Suprapubic skin (tissue), 4 donors: ENCODE results near the gene MDK. TPM values are rescaled to one million over a fixed set of nuclear protein-coding genes. Genes with fewer than 3 reads are reported as not detected.
A peak's percentile ranks its signal among the peaks of the same experiment; 100 is the strongest.

ENCODE experiments used
- DNase-seq, 2 donors: peaks; one replicate each; pipeline ENCODE4 v3.0.0-alpha.2; 2019; ENCODE audit warnings: low spot score in 2 of 2
- H3K27ac ChIP-seq: fragments of 200-600 bp; sonication (generic); one replicate; pipeline ENCODE4 v1.5.1; 2019
- H3K27me3 ChIP-seq: fragments of 200-600 bp; sonication (generic); one replicate; pipeline ENCODE4 v1.5.1; 2019
- H3K36me3 ChIP-seq: fragments of 200-600 bp; sonication (generic); one replicate; pipeline ENCODE4 v1.5.1; 2019
- H3K4me1 ChIP-seq: fragments of 200-600 bp; sonication (generic); one replicate; pipeline ENCODE4 v1.5.1; 2019
- H3K4me3 ChIP-seq: fragments of 200-600 bp; sonication (generic); one replicate; pipeline ENCODE4 v1.5.1; 2019; ENCODE audit warnings: mild to moderate bottlenecking
- H3K9me3 ChIP-seq: fragments of 200-600 bp; sonication (generic); one replicate; pipeline ENCODE4 v1.5.1; 2019
- EP300 ChIP-seq: sonication (generic); formaldehyde crosslinking; IDR thresholded peaks from one replicate; pipeline ENCODE4 v1.6.1; 2017; ENCODE audit warnings: antibody characterized with exemption
- POLR2A ChIP-seq, 2 donors: fragments of 450-650 bp; IDR thresholded peaks; one replicate each; pipeline ENCODE4 v1.6.1; 2017; ENCODE audit warnings: antibody characterized with exemption in 2 of 2, mild to moderate bottlenecking in 2 of 2, moderate library complexity in 2 of 2
- POLR2AphosphoS5 ChIP-seq, 3 donors: sonication (generic); formaldehyde crosslinking; IDR thresholded peaks; one replicate each; pipeline ENCODE4 v1.6.1; 2017; ENCODE audit warnings: antibody characterized with exemption in 3 of 3
- WGBS: methylation state at CpG from one replicate; pipeline ENCODE4 v1.1.5; 2018; 5-methylcytosine and 5-hydroxymethylcytosine counted together
- total RNA-seq, 4 donors: library from RNA; depleted of rRNA; stranded (reverse); fragments of >200 nt; gene quantifications; one replicate each; pipeline ENCODE4 v1.1.0, GENCODE V29; 2016
- TF ChIP-seq, protein P1 (sequence below), 2 donors: fragments of 200-600 bp in 1 of 2; fragments of 450-650 bp in 1 of 2; sonication (generic) in 1 of 2; IDR thresholded peaks; one replicate each; pipeline ENCODE4 v1.5.1; 2016 to 2019; ENCODE audit warnings: antibody characterized with exemption in 2 of 2, mild to moderate bottlenecking in 1 of 2, moderate library complexity in 1 of 2

The MDK gene
- total RNA-seq, 4 donors from 2014 or later, result 9.1 to 22.6 (median 13.9) TPM

DNA sequence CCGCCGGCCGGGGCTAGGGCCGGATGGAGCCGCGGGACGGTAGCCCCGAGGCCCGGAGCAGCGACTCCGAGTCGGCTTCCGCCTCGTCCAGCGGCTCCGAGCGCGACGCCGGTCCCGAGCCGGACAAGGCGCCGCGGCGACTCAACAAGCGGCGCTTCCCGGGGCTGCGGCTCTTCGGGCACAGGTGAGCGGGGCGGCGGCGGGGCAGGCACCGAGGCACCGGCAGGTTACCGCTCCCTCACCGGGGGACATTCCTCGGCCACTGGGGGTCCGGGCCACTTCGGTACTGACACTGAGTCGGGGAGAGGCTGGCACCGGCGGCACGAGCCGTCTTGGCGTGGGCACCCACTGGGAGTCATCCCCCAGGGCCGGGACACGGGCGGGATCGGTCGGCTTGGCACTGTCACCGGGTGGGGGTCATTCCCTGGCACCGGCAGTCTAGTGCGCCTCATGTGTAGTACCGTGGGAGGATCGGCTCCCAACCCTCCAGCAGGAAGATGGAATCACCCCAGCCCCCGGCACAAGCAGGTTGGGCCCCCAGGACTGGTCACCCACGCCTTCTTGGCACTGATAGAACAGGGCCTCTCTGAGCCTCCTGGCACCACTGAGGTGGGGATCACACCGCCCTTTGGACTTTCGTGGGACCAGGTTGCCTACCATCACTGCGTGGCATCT is 33.7 kb upstream of the MDK start:
- WGBS, result 22% methylated on average over 24 of the region's 63 CpGs
- TF ChIP-seq, protein P1, sequence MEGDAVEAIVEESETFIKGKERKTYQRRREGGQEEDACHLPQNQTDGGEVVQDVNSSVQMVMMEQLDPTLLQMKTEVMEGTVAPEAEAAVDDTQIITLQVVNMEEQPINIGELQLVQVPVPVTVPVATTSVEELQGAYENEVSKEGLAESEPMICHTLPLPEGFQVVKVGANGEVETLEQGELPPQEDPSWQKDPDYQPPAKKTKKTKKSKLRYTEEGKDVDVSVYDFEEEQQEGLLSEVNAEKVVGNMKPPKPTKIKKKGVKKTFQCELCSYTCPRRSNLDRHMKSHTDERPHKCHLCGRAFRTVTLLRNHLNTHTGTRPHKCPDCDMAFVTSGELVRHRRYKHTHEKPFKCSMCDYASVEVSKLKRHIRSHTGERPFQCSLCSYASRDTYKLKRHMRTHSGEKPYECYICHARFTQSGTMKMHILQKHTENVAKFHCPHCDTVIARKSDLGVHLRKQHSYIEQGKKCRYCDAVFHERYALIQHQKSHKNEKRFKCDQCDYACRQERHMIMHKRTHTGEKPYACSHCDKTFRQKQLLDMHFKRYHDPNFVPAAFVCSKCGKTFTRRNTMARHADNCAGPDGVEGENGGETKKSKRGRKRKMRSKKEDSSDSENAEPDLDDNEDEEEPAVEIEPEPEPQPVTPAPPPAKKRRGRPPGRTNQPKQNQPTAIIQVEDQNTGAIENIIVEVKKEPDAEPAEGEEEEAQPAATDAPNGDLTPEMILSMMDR (IDR thresholded peaks at IDR 0.05), result no peak
- no peak for TF ChIP-seq EP300
- no peak for TF ChIP-seq POLR2AphosphoS5 (IDR thresholded peaks at IDR 0.05)
- no peak for TF ChIP-seq POLR2A (IDR thresholded peaks at IDR 0.05)
- H3K9me3 ChIP-seq, result no peaks in the 10 kb centered on the region
- H3K4me3 ChIP-seq, result peak overlapping the region; percentile 94
- no peaks in the 10 kb centered on the region for H3K36me3 ChIP-seq
- DNase-seq, result peak in 1 of 2 donors; percentile 82
- peak overlapping the region; percentile 79 for H3K27ac ChIP-seq
- no peaks in the 10 kb centered on the region for H3K27me3 ChIP-seq
- H3K4me1 ChIP-seq, result peaks cover 77% of the 10 kb centered on the region

DNA sequence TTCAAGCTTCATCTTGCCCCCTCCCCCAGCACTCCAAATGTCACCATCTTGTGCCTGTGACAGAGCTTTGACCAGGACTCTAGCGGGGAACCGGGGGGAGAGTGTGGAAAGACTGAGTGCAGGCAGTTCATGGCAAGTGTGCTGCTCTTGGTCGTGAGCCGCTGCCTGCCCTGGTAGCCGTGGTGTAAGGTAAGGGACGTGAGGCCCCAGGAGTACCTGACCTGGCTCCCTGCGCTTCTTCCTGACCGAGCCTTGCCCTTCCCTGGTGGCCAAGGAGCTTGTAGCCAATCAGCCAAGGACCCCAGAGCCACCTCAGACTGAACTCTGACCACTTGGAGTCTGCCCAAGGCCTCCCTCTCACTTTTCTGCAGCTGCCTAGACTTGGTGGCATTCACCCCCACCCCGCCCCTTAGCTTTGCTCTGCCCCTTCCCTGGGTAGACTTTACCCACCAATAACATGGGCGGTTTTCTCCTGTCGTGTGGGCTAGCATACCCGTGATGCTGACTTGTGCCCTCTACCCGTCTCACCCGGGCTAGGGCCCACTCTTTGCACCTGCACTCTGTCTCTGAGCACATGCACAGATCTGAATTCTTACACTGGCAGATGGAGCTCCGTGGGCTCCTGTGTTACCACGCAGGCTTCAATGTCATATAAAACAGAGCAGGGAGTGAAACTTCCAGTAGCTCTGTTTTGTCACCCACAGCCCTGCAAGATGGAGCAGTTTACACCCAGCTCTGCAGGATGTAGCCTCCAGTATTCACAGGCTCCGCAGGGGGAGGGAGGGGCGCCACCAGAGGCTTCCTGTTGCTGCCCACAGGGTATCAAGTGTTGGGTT is 32.7 kb upstream of the MDK start:
- peaks cover 87% of the 10 kb centered on the region for H3K4me1 ChIP-seq
- H3K27me3 ChIP-seq, result no peaks in the 10 kb centered on the region
- H3K4me3 ChIP-seq, result peak overlapping the region; percentile 94
- H3K9me3 ChIP-seq, result no peaks in the 10 kb centered on the region
- H3K27ac ChIP-seq, result peak overlapping the region; percentile 34
- H3K36me3 ChIP-seq, result no peaks in the 10 kb centered on the region
- TF ChIP-seq POLR2A (IDR thresholded peaks at IDR 0.05), result no peak
- TF ChIP-seq POLR2AphosphoS5 (IDR thresholded peaks at IDR 0.05), result no peak
- no peak for TF ChIP-seq EP300
- WGBS, result 67% methylated on average over 8 of the region's 18 CpGs
- no peak for DNase-seq

DNA sequence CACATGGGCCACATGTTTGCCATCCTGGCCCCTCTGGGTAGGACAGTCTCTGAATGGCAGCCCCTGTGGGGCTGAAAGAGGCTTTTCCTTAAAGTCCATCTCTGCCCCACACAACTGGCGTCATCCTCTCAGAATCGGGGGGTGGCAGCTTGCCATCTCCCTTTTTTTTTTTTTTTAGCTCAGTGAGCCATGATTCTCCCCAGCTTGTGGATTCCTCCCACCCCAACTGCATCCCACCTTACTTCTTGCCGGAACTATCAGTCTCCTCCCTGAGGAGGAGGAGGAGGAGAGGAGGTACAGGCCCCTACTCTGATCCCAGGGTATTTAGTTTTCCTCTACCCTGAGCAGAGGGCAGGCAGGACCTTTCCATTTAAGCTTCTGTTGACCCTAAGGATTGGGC is 30.8 kb upstream of the MDK start:
- TF ChIP-seq, protein P1 (IDR thresholded peaks at IDR 0.05), result no peak
- TF ChIP-seq POLR2A (IDR thresholded peaks at IDR 0.05) (no peak), EP300 (no peak), POLR2AphosphoS5 (IDR thresholded peaks at IDR 0.05) (no peak)
- WGBS, result 49% methylated on average over 3 of the region's 3 CpGs
- Histone ChIP-seq H3K4me3 (no peak overlapping the region), H3K27me3 (no peaks in the 10 kb centered on the region), H3K9me3 (no peaks in the 10 kb centered on the region), H3K36me3 (no peaks in the 10 kb centered on the region), H3K27ac (peak overlapping the region; percentile 69), H3K4me1 (peaks cover 76% of the 10 kb centered on the region)
- DNase-seq, result no peak

DNA sequence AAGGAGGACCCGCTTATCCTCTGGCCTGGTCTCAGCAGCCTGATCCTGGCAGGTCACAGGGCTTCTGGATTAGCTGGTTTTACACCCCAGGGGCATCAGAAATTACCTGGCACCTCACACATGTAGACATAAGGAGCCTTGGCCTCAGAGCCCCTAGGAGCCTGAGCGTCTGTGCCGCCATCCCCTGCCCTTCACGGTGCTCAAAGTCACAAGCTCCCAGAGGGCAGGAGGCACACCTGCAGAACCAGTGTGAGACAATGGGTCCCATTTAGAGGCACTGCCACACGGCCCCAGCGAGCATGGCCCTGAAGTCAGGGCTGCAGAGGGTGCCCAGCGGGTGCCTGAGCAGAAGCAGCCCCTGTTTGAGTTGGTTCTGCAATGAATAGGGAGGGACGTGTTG is 30.3 kb upstream of the MDK start:
- no peaks in the 10 kb centered on the region for H3K27me3 ChIP-seq
- H3K27ac ChIP-seq, result peak overlapping the region; percentile 69
- 89% methylated on average over 4 of the region's 8 CpGs for WGBS
- no peak for DNase-seq
- H3K36me3 ChIP-seq, result no peaks in the 10 kb centered on the region
- peaks cover 74% of the 10 kb centered on the region for H3K4me1 ChIP-seq
- H3K9me3 ChIP-seq, result no peaks in the 10 kb centered on the region
- TF ChIP-seq POLR2AphosphoS5 (IDR thresholded peaks at IDR 0.05) (no peak), POLR2A (IDR thresholded peaks at IDR 0.05) (no peak), EP300 (no peak)
- TF ChIP-seq, protein P1 (IDR thresholded peaks at IDR 0.05), result no peak
- H3K4me3 ChIP-seq, result no peak overlapping the region

DNA sequence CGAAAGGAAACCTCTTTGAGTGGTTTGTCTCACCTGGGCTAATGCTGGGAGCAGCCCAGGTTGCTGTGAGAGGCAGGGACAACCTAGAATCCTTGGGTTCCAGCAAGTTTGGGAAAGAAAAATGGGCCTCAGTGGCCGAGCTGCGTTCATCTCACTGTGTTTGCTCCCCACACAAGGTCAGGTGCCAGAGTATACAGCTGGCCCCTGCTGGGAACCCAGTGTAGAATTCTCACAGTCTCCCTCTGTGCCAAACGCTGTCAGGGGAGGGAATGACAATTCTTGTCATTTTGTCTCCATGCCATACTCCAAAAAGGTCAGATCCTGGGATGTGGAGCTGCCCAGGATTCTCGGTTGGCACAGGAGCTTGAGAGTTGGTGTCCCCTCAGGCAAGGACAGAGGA is 29.9 kb upstream of the MDK start:
- Histone ChIP-seq H3K4me1 (peaks cover 74% of the 10 kb centered on the region), H3K27ac (peak overlapping the region; percentile 69), H3K36me3 (no peaks in the 10 kb centered on the region), H3K9me3 (no peaks in the 10 kb centered on the region), H3K27me3 (no peaks in the 10 kb centered on the region), H3K4me3 (peak overlapping the region; percentile 13)
- DNase-seq, result no peak
- TF ChIP-seq POLR2A (IDR thresholded peaks at IDR 0.05) (no peak), EP300 (no peak), POLR2AphosphoS5 (IDR thresholded peaks at IDR 0.05) (no peak)
- TF ChIP-seq, protein P1 (IDR thresholded peaks at IDR 0.05), result no peak
- WGBS, result 51% methylated on average over 5 of the region's 5 CpGs
